Measurements from ENCODE around the gene ARL5C. TPM values are rescaled to one million over a fixed set of nuclear protein-coding genes. Genes with fewer than 3 reads are reported as not detected.
"Not testable (repeated sequence)": the region's sequence is repeated elsewhere in the genome, so short reads cannot be mapped to it uniquely, and the experiment has no call there.

ARL5C gene
- total RNA-seq, 1 experiment from 2014 or later, result not detected

GRCh38 chr17:39134878-39135277 lies 31.1 kb downstream of the ARL5C start:
- CTCF ChIA-PET, result interaction anchor here (0.7 to 1.4 kb wide), 3 partner anchors 17 to 39 kb away, joined by 3 to 4 read pairs (median 3); partner anchors contain the start of gene PLXDC1
- TF ChIP-seq ZNF416 (CRISPR knock-in tag; IDR thresholded peaks at IDR 0.05) (no peak), SOX15 (CRISPR knock-in tag; IDR thresholded peaks at IDR 0.05) (no peak), CREM (CRISPR knock-in tag; IDR thresholded peaks at IDR 0.05) (no peak), E2F1 (CRISPR knock-in tag; IDR thresholded peaks at IDR 0.05) (no peak)
- TF ChIP-seq, protein P1, sequence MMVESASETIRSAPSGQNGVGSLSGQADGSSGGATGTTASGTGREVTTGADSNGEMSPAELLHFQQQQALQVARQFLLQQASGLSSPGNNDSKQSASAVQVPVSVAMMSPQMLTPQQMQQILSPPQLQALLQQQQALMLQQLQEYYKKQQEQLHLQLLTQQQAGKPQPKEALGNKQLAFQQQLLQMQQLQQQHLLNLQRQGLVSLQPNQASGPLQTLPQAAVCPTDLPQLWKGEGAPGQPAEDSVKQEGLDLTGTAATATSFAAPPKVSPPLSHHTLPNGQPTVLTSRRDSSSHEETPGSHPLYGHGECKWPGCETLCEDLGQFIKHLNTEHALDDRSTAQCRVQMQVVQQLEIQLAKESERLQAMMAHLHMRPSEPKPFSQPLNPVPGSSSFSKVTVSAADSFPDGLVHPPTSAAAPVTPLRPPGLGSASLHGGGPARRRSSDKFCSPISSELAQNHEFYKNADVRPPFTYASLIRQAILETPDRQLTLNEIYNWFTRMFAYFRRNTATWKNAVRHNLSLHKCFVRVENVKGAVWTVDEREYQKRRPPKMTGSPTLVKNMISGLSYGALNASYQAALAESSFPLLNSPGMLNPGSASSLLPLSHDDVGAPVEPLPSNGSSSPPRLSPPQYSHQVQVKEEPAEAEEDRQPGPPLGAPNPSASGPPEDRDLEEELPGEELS (CRISPR knock-in tag; IDR thresholded peaks at IDR 0.05), result no peak
- ATAC-seq (no peak), DNase-seq (ENCODE audit: low spot score) (no peak)
- POLR2A ChIA-PET, result no interaction called here
- Mint-ChIP-seq H3K27ac (no peak overlapping the region), H3K9me3 (no peaks in the 10 kb centered on the region), H3K27me3 (ENCODE audit: low read depth) (no peaks in the 10 kb centered on the region; the same call in none of the 2 replicates), H3K4me1 (peaks cover 8% of the 10 kb centered on the region), H3K36me3 (no peaks in the 10 kb centered on the region), H3K4me3 (no peak overlapping the region)

- CTCF ChIA-PET, result interaction anchor here (0.8 to 1.0 kb wide), 3 partner anchors 33 to 149 kb away, joined by 3 read pairs; no protein-coding TSS in a partner anchor
- Mint-ChIP-seq H3K4me3 (no peak overlapping the region), H3K9me3 (no peaks in the 10 kb centered on the region), H3K4me1 (peaks cover 8% of the 10 kb centered on the region), H3K27me3 (ENCODE audit: low read depth) (no peaks in the 10 kb centered on the region; the same call in none of the 2 replicates), H3K27ac (peak overlapping the region; percentile 17; the same call in 1 of the 2 replicates), H3K36me3 (no peaks in the 10 kb centered on the region)
- DNase-seq (ENCODE audit: low spot score) (no peak), ATAC-seq (no peak)
- TF ChIP-seq ZNF423 (CRISPR knock-in tag; IDR thresholded peaks at IDR 0.05), result no peak
- no peak for TF ChIP-seq USF1 (CRISPR knock-in tag; IDR thresholded peaks at IDR 0.05)
- no peak for TF ChIP-seq ZNF317 (CRISPR knock-in tag; IDR thresholded peaks at IDR 0.05; ENCODE audit: borderline replicate concordance, low read depth)
- TF ChIP-seq, protein P2, sequence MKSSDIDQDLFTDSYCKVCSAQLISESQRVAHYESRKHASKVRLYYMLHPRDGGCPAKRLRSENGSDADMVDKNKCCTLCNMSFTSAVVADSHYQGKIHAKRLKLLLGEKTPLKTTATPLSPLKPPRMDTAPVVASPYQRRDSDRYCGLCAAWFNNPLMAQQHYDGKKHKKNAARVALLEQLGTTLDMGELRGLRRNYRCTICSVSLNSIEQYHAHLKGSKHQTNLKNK (CRISPR knock-in tag; IDR thresholded peaks at IDR 0.05), result no peak
- POLR2A ChIA-PET, result no interaction called here
Measured at GRCh38 chr17:39132192-39132610, 33.8 kb downstream of the ARL5C start.

- Mint-ChIP-seq H3K36me3 (no peaks in the 10 kb centered on the region), H3K4me3 (no peak overlapping the region), H3K4me1 (peaks cover 8% of the 10 kb centered on the region), H3K27me3 (ENCODE audit: low read depth) (no peaks in the 10 kb centered on the region; the same call in none of the 2 replicates), H3K27ac (no peak overlapping the region), H3K9me3 (no peaks in the 10 kb centered on the region)
- ChIA-PET CTCF (interaction anchor here (0.8 to 1.0 kb wide), 2 partner anchors 33 to 70 kb away, joined by 3 read pairs; no protein-coding TSS in a partner anchor), POLR2A (no interaction called here)
- TF ChIP-seq FOXK1 (CRISPR knock-in tag; IDR thresholded peaks at IDR 0.05), result no peak
- no peak for DNase-seq (ENCODE audit: low spot score)
- ATAC-seq, result no peak
Measured at GRCh38 chr17:39131616-39132015, 34.3 kb downstream of the ARL5C start.

GRCh38 chr17:39130205-39130604 lies 35.8 kb downstream of the ARL5C start:
- DNase-seq (ENCODE audit: low spot score), result no peak
- POLR2A ChIA-PET, result no interaction called here
- peaks cover 8% of the 10 kb centered on the region for H3K4me1 Mint-ChIP-seq
- TF ChIP-seq ZNF121 (CRISPR knock-in tag; IDR thresholded peaks at IDR 0.05) (peak; percentile 53; the same call in 1 of the 2 replicates), E2F1 (CRISPR knock-in tag; IDR thresholded peaks at IDR 0.05) (no peak)
- ATAC-seq, result no peak
- H3K27ac Mint-ChIP-seq, result no peak overlapping the region
- H3K27me3 Mint-ChIP-seq (ENCODE audit: low read depth), result no peaks in the 10 kb centered on the region; the same call in none of the 2 replicates
- H3K4me3 Mint-ChIP-seq, result no peak overlapping the region
- no peaks in the 10 kb centered on the region for H3K36me3 Mint-ChIP-seq
- no peaks in the 10 kb centered on the region for H3K9me3 Mint-ChIP-seq
- CTCF ChIA-PET, result interaction anchor here (1.0 kb wide), 1 partner anchor 147 kb away, joined by 3 read pairs; no protein-coding TSS in a partner anchor

- POLR2A ChIA-PET; H3K27ac Mint-ChIP-seq; H3K36me3 Mint-ChIP-seq; ATAC-seq; H3K4me3 Mint-ChIP-seq; DNase-seq (ENCODE audit: low spot score); CTCF ChIA-PET; H3K9me3 Mint-ChIP-seq; H3K4me1 Mint-ChIP-seq; H3K27me3 Mint-ChIP-seq (ENCODE audit: low read depth): not testable (repeated sequence)
Measured at GRCh38 chr17:39129544-39129943, 36.4 kb downstream of the ARL5C start.

All from WTC11 (cell line).